NCI-H82 (cell line): ENCODE data around the gene ZNF35.
A peak's percentile ranks its signal among the peaks of the same experiment; 100 is the strongest.

Experiments used
- DNase-seq: peaks from one replicate; lab custom pipeline; 2025; lab: John Stamatoyannopoulos, UW

Gene ZNF35

GRCh38 chr3:44685128-44685800 lies 36.7 kb downstream of the ZNF35 start:
- DNase-seq = peak; percentile 88

- DNase-seq = no peak
These were observed 39.4 kb downstream of the ZNF35 start for GRCh38 chr3:44687898-44688297.
